HG03097 (cell line): ENCODE measurements around the gene RUSF1.
"Not testable (repeated sequence)": the region's sequence is repeated elsewhere in the genome, so short reads cannot be mapped to it uniquely, and the experiment has no call there.

ENCODE experiments used
- ATAC-seq: cut with Tn5 transposase; IDR thresholded peaks from one replicate; pipeline ENCODE4 v1.9.1; 2021; ENCODE audit not compliant: unreplicated experiment, low FRiP score

Gene RUSF1

GRCh38 chr16:31488468-31489297, 19.5 kb downstream of the RUSF1 start:
- no peak for ATAC-seq

DNA sequence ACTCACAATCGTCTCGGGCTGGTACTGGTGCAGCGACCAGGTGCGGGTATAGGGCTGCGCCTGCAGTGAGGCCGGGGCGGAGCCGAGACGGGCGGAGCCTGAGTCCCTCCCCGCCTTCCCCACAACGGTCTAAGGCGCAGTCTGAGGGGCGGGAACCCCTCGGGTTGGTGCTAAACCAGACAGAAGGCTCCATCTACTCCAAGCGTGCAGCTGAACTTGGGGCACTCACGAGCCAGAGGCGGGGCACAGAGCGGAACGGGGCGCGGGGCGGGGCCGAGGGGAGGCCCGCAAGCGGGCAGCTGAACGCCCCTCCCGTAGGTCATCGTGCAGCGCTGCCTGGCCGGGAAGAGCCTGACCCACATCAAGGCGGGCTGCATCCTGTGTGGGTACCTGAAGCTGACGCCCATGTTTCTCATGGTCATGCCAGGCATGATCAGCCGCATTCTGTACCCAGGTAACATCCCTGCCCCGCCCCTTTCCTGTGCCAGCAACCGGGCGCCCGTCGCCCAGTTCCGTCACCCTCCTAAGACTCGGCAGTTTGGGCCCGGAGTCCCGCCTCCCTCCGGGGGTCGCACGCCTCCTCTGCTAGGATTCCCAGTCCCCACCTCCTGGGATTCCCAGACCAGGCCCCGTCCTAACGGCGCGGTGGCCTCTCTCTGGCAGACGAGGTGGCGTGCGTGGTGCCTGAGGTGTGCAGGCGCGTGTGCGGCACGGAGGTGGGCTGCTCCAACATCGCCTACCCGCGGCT, 20.3 kb downstream of the RUSF1 start:
- ATAC-seq: peak; percentile 69

- no peak for ATAC-seq
Measured at GRCh38 chr16:31487071-31487719, 21.0 kb downstream of the RUSF1 start.

DNA sequence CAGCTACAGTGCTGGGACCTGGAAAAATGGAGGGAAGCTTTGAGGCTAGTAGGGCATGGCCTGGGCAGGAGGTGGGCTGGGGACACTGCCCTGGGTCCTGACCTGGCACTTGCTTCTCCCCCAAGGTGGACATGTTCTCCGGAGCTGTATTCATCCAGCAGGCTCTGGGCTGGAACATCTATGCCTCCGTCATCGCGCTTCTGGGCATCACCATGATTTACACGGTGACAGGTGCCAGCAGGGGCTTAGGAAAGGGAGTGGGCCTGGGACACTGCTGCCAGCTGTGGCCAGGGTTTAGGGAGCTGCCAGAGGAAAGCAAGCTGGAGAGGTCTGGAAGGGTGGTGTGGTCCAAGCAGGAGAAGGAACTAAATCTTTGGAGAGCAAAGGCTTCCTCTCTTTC, 22.1 kb downstream of the RUSF1 start:
- ATAC-seq: no peak

DNA sequence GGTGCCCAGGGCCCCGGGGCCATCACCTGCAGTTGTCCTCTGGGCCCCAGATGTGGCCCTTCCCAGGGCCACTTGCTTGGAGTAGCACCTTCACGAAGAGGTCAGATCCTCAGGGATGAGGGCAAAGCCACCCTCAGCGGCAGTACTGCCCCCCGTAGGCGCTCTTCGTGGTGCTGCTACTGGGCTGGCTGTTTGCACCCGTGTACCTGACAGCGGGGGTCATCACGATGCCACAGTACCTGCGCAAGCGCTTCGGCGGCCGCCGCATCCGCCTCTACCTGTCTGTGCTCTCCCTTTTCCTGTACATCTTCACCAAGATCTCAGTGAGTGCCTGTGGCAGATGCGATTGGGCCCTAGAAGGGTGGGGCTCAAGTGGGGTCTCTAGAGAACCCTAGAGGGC, 22.6 kb downstream of the RUSF1 start:
- no peak for ATAC-seq

GRCh38 chr16:31484491-31485171, 23.6 kb downstream of the RUSF1 start:
- ATAC-seq: no peak

DNA sequence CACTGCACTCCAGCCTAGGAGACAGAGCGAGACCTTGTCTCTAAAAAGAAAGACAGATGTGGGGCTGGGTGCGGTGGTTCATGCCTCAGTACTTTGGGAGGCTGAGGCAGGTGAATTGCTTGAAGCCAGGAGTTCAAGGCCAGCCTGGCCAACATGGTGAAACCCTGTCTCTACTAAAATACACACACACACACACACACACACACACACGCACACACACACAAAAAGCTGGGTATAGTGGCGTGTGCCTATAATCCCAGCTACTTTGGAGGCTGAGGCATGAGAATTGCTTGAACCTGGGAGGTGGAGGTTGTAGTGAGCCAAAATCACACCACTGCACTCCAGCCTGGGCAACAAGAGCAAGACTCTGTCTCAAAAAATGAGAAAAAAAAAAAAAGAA, 24.1 kb downstream of the RUSF1 start:
- not testable (repeated sequence) for ATAC-seq

DNA sequence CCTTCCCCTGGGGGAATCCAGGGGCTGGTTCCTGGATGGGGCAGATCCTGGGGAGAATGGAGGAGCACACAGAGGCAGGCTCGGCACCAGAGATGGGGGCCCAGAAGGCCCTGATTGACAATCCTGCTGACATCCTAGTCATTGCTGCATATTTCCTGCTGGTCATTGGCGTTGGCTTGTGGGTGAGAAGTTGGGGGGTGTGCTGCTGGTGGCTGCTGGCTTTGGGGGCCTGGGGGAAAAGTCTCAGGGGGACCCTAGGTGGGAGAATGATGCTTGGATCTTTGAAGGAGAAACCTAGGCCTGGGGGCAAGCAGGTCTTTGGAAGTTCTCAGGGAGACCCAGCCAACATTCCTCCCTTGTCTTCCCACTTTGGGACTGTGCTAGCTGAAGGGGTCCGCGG, 25.1 kb downstream of the RUSF1 start, which contains the start of gene SLC5A2:
Gene SLC5A2 (plus strand): TSS at position 43 of the 400 bp plus-strand sequence. CDS start 14 bp downstream, at position 57.
- no peak for ATAC-seq

DNA sequence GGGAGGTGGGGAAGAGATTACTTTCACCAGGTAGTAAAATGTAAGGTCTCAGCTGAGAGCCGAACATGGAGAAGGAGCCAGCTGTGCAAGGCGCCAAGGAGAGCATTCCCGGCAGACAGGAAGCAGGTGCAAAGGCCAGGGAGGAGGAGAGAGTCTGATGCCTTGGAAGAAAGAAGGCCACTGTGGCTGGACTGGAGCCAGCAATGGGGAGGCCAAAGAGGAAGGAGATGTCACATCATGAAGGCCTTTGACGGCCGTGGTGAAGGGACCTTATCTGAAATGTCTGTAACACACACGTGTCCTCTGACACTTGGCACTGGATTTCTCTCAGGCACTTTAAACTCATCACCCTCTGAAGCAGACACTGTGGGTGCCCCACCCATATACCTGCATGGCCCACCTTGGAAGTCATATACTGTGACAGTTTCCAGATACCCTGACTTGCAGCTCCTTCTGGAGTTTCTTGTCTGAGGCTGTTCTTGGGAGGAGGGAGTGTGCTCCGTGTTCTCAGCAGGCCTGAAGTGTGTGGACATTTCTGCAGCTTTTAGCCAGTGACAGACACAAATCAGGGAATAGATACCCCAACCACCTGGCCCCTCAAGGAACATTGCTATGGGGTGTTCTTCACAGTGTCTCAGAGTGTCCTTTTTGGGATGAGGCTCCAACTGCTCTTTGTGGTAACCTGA, 27.2 kb downstream of the RUSF1 start:
- ATAC-seq: no peak

GRCh38 chr16:31479751-31480150, 28.4 kb downstream of the RUSF1 start:
- no peak for ATAC-seq

DNA sequence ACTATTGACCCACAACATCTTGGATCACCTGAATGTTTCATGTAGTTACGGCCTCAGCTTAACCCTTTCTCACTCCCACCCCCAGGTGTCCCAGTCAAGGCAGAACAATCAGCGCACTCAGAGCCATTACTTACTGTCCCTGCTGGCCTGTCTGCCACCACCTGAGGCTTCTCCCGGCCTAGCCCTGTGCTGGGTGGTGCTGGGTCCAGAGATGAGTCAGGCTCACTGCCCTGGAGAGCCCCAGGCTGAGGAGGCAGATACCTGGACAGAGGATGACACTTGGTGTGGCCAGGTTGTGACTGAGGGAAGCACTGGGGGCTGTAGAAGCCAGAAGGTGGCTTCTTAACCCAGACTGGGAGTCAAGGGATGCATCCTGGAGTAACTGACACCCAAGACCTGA, 29.2 kb downstream of the RUSF1 start:
- no peak for ATAC-seq

- ATAC-seq: no peak
Measured at GRCh38 chr16:31477220-31478216, 30.7 kb downstream of the RUSF1 start.

DNA sequence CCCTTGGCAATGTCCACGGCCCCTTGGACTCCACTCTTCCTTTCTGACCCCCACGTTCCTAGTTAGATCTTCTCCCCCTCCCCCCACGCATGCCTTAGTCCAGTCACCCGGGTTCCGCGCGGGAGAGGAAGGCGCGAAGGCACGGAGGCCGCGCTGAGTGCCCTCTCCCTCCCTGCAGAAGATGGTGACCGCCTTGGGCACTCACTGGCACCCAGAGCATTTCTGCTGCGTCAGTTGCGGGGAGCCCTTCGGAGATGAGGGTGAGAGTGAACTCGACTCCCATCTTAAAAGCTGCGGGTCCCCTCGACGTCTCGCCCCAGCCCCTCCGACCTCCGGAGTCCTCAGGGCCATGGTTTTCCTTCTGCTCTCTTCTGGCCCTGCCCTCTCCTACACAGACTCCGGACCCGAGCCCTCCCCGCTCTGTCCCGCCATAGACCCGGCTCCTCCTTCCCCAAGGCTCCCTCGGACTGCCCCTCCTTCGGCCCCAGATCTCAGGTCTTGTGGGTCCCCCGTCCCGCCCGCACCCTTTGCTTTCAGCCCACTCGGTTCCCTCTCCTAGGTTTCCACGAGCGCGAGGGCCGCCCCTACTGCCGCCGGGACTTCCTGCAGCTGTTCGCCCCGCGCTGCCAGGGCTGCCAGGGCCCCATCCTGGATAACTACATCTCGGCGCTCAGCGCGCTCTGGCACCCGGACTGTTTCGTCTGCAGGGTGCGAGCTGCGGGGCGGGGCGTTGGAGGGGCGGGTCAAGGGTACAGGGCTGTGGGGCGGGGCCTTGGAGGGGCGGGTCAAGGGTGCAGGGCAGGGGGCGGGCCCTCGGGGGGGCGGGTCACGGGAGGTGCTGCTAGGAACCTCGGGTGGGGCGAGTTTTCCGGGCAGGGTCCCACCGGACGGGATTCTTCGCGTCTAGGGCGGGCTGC, 31.6 kb downstream of the RUSF1 start:
- no peak for ATAC-seq

GRCh38 chr16:31475946-31476302, 32.3 kb downstream of the RUSF1 start:
- no peak for ATAC-seq

DNA sequence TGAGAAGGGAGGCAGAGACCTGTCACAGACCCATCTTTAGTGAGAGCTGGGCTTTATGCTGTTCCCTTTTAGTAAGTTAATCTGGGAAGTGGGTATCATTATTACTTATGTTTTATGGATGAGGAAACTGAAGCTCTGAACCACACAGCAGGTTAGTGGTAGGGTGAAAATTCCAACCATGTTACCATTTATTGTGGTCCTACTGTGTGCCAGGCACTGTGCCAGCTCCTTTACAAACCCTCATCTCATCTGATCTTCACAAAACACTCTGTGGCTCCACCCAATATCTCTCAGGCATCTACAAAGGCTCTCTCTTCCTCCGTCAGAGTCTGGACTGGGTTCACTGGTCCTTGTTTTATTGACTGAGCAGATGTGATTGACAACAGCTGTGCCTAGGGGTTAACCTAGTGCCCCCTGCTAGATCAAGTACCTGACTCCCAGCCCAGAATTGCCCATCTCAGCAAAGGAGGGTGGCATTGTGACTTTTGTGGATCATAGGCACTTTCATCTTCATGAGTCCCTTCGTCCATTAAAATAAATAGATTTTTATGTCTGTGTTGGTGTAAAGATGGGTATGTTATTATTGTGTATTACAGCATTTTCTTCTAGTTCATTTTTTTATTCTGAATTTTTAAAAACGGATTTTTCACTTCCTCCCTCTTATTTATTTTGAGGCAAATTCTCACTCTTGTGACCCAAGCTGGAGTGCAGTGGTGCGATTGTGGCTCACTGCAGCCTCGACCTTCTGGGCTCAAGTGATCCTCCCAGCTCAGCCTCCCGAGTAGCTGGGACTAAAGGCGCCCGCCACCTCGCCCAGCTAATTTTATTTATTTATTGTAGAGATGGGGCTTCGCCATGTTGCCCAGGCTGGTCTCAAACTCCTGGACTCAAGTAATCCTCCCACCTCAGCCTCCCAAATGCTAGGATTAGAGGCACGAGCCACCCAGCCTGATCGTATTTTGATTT, 33.1 kb downstream of the RUSF1 start:
- ATAC-seq: no peak

GRCh38 chr16:31474173-31474714, 33.9 kb downstream of the RUSF1 start:
- ATAC-seq: no peak
